Stimulated activated CD8-positive, alpha-beta memory T cell treated with anti-CD3 and anti-CD28 coated beads, Interleukin-12 subunit alpha, Interleukin-12 subunit beta, amount 100 ng/mL, for 24 hours (primary cell): ENCODE measurements around the gene APBA1.

Experiments used
- DNase-seq: peaks from one replicate; pipeline ENCODE4 v3.0.0-alpha.2; 2020; ENCODE audit errors: extremely low read depth

The APBA1 gene

GRCh38 chr9:69671879-69672595 is at the start of gene APBA1:
APBA1 (minus strand) TSS chr9:69672371.
- DNase-seq: peak; percentile 7

GRCh38 chr9:69719983-69720382 is 47.8 kb upstream of the APBA1 start:
- DNase-seq: no peak

- DNase-seq: no peak
Measured at GRCh38 chr9:69719367-69719766, 47.2 kb upstream of the APBA1 start.

- no peak for DNase-seq
Measured at GRCh38 chr9:69718218-69718617, 46.0 kb upstream of the APBA1 start.

GRCh38 chr9:69715825-69716224 is 43.7 kb upstream of the APBA1 start:
- DNase-seq: no peak

GRCh38 chr9:69715096-69715495 is 42.9 kb upstream of the APBA1 start:
- no peak for DNase-seq

- DNase-seq: no peak
Measured at GRCh38 chr9:69697475-69697874, 25.3 kb upstream of the APBA1 start.

GRCh38 chr9:69696802-69697201 is 24.6 kb upstream of the APBA1 start:
- no peak for DNase-seq

- DNase-seq: no peak
Measured at GRCh38 chr9:69689991-69690538, 17.9 kb upstream of the APBA1 start.

- no peak for DNase-seq
Measured at GRCh38 chr9:69683927-69684326, 11.8 kb upstream of the APBA1 start.

GRCh38 chr9:69678843-69679538 is 6.8 kb upstream of the APBA1 start:
- no peak for DNase-seq

GRCh38 chr9:69677931-69678330 is 5.8 kb upstream of the APBA1 start:
- no peak for DNase-seq

- no peak for DNase-seq
Measured at GRCh38 chr9:69675563-69675962, 3.4 kb upstream of the APBA1 start.

- DNase-seq: no peak
Measured at GRCh38 chr9:69674716-69675438, 2.7 kb upstream of the APBA1 start.

GRCh38 chr9:69674112-69674685 is 2.0 kb upstream of the APBA1 start:
- DNase-seq: no peak

GRCh38 chr9:69673311-69673640 is 1.1 kb upstream of the APBA1 start:
- no peak for DNase-seq

GRCh38 chr9:69672596-69673310 is 582 bp upstream of the APBA1 start:
- DNase-seq: peak; percentile 44

GRCh38 chr9:69671311-69671878 is 776 bp downstream of the APBA1 start:
- DNase-seq: no peak

- no peak for DNase-seq
Measured at GRCh38 chr9:69667306-69667705, 4.9 kb downstream of the APBA1 start.

GRCh38 chr9:69660304-69660703 is 11.9 kb downstream of the APBA1 start:
- no peak for DNase-seq

GRCh38 chr9:69658987-69659675 is 13.0 kb downstream of the APBA1 start:
- no peak for DNase-seq
